IPS-11a (cell line): Measurements from ENCODE around the gene NELFA.

Experiments
- H3K4me3 ChIP-seq: one replicate; pipeline ENCODE4 v1.5.1; 2013; ENCODE audit warnings: low read depth, low read length, control low read depth

The NELFA gene

GRCh38 chr4:1968686-1969295 is 40.0 kb downstream of the NELFA start:
- H3K4me3 ChIP-seq: no peak overlapping the region

- no peak overlapping the region for H3K4me3 ChIP-seq
These were observed 41.1 kb downstream of the NELFA start for GRCh38 chr4:1967512-1968149.

- H3K4me3 ChIP-seq: no peak overlapping the region
These were observed 43.8 kb downstream of the NELFA start for GRCh38 chr4:1964971-1965370.

- no peak overlapping the region for H3K4me3 ChIP-seq
These were observed 44.3 kb downstream of the NELFA start for GRCh38 chr4:1964443-1964842.

GRCh38 chr4:1962980-1963379 is 45.8 kb downstream of the NELFA start:
- H3K4me3 ChIP-seq: no peak overlapping the region

- H3K4me3 ChIP-seq: no peak overlapping the region
These were observed 47.2 kb downstream of the NELFA start for GRCh38 chr4:1961563-1961962.

- H3K4me3 ChIP-seq: no peak overlapping the region
These were observed 47.7 kb downstream of the NELFA start for GRCh38 chr4:1961038-1961437.

- no peak overlapping the region for H3K4me3 ChIP-seq
These were observed 48.5 kb downstream of the NELFA start for GRCh38 chr4:1960170-1960825.

- H3K4me3 ChIP-seq: no peak overlapping the region
These were observed 49.7 kb downstream of the NELFA start for GRCh38 chr4:1959104-1959384.

- H3K4me3 ChIP-seq: no peak overlapping the region
These were observed 50.3 kb downstream of the NELFA start for GRCh38 chr4:1958276-1959103.

- H3K4me3 ChIP-seq: no peak overlapping the region
These were observed 52.1 kb downstream of the NELFA start for GRCh38 chr4:1956631-1957030.

- H3K4me3 ChIP-seq: no peak overlapping the region
These were observed 55.4 kb downstream of the NELFA start for GRCh38 chr4:1953335-1953734.

- H3K4me3 ChIP-seq: no peak overlapping the region
These were observed 56.1 kb downstream of the NELFA start for GRCh38 chr4:1952719-1953118.

GRCh38 chr4:1952058-1952700 is 56.6 kb downstream of the NELFA start:
- H3K4me3 ChIP-seq: no peak overlapping the region

GRCh38 chr4:1950369-1950768 is 58.4 kb downstream of the NELFA start:
- no peak overlapping the region for H3K4me3 ChIP-seq

- H3K4me3 ChIP-seq: no peak overlapping the region
These were observed 59.8 kb downstream of the NELFA start for GRCh38 chr4:1948892-1949436.

- H3K4me3 ChIP-seq: no peak overlapping the region
These were observed 60.5 kb downstream of the NELFA start for GRCh38 chr4:1948232-1948631.

- no peak overlapping the region for H3K4me3 ChIP-seq
These were observed 62.9 kb downstream of the NELFA start for GRCh38 chr4:1945912-1946311.

GRCh38 chr4:1945124-1945895 is 63.5 kb downstream of the NELFA start:
- no peak overlapping the region for H3K4me3 ChIP-seq

GRCh38 chr4:1943928-1944327 is 64.8 kb downstream of the NELFA start:
- H3K4me3 ChIP-seq: no peak overlapping the region
